K562 (cell line): Measurements from ENCODE around the gene UGT8. TPM values are rescaled to one million over a fixed set of nuclear protein-coding genes. Genes with fewer than 3 reads are reported as not detected.

Experiments used
- ATAC-seq: fragments of 200-7000 bp; cut with Tn5 transposase; 3 replicates; pipeline ENCODE4 v1.9.1; 2020; ENCODE audit warnings: moderate library complexity
- BruUV-seq: library from RNA; stranded (reverse); fragments of 400-500 nt; replicated peaks from 2 replicates; lab custom pipeline; 2021; lab: Mats Ljungman, UMichigan
- CTCF ChIA-PET: fragments of 300-600 bp; formaldehyde crosslinking; extraction: SDS; loops from one replicate; lab custom pipeline; 2021; ENCODE audit warnings: low intra/inter-chr PET ratio; lab: Yijun Ruan, JAX
- POLR2A ChIA-PET: fragments of 300-600, 350-650 bp; sonication (Branson Sonifier 250); formaldehyde crosslinking; extraction: SDS; loops from one replicate; lab custom pipeline; 2021; ENCODE audit warnings: antibody characterized with exemption, inconsistent platforms; lab: Yijun Ruan, JAX
- DNase-seq, 4 experiments: peaks; one replicate each; pipeline versions ENCODE4 v3.0.0 to v3.0.0-alpha.2; 2011 to 2018; ENCODE audit warnings: low spot score in 3 of 4, mixed read lengths in 3 of 4; ENCODE audit errors: extremely low read depth in 1 of 4
- FAIRE-seq: peaks from 2 replicates; lab custom pipeline; 2011; peaks lifted over from hg19 to GRCh38; lab: Jason Lieb, UNC
- H2AFZ ChIP-seq: 2 replicates; pipeline ENCODE4 v1.6.0; 2011; ENCODE audit warnings: low read depth, low read length, control low read depth, inconsistent platforms
- H3K27ac ChIP-seq: fragments of 200-600 bp; 3 replicates; pipeline ENCODE4 v1.8.0; 2011; ENCODE audit warnings: low read depth, mild to moderate bottlenecking, control low read depth, inconsistent platforms, low read length, moderate library complexity, mixed read lengths; ENCODE audit errors: extremely low read depth
- H3K27me3 ChIP-seq, 2 experiments: fragments of 300-600 bp in 1 of 2; 2 replicates in 1 of 2; 3 replicates in 1 of 2; pipeline versions ENCODE4 v1.6.0 to v1.8.0; 2011; ENCODE audit warnings: inconsistent platforms in 2 of 2, low read length in 2 of 2, mild to moderate bottlenecking in 1 of 2, mixed read lengths in 1 of 2, moderate library complexity in 1 of 2; ENCODE audit not compliant: control insufficient read depth in 2 of 2, insufficient read depth in 2 of 2
- H3K36me3 ChIP-seq: fragments of 300-600 bp; 3 replicates; pipeline ENCODE4 v1.8.0; 2011; ENCODE audit warnings: mild to moderate bottlenecking, low read length, inconsistent platforms; ENCODE audit not compliant: control insufficient read depth, insufficient read depth
- H3K4me1 ChIP-seq, 2 experiments: fragments of 200-600 bp in 1 of 2; replicated peaks in 1 of 2; 2 replicates in 1 of 2; 3 replicates in 1 of 2; pipeline versions ENCODE4 v1.5.1 to v1.8.0; 2011; ENCODE audit warnings: inconsistent platforms in 2 of 2, low read length in 2 of 2, mild to moderate bottlenecking in 1 of 2, mixed read lengths in 1 of 2, moderate library complexity in 1 of 2; ENCODE audit not compliant: control insufficient read depth in 2 of 2, insufficient read depth in 2 of 2
- H3K4me2 ChIP-seq: 2 replicates; pipeline ENCODE4 v1.6.1; 2011; ENCODE audit warnings: low read length, control low read depth, inconsistent platforms, mixed read lengths; ENCODE audit not compliant: insufficient read depth
- H3K4me3 ChIP-seq: fragments of 200-600 bp; sonication (generic), shearing (Covaris generic); 2 replicates; pipeline ENCODE4 v1.5.1; 2016; ENCODE audit warnings: control low read depth, inconsistent platforms
- H3K79me2 ChIP-seq: fragments of 200-600 bp; 3 replicates; pipeline ENCODE4 v1.8.0; 2011; ENCODE audit warnings: low read length, inconsistent platforms; ENCODE audit not compliant: control insufficient read depth, insufficient read depth
- H3K9ac ChIP-seq, 2 experiments: 2 replicates each; pipeline versions ENCODE4 v1.6.0 to v1.6.1; 2011; ENCODE audit warnings: low read depth in 2 of 2, low read length in 2 of 2, control low read depth in 1 of 2, inconsistent platforms in 1 of 2, mild to moderate bottlenecking in 1 of 2, mixed read lengths in 1 of 2; ENCODE audit not compliant: insufficient read depth in 1 of 2
- H3K9me1 ChIP-seq: one replicate; pipeline ENCODE4 v1.6.0; 2011; ENCODE audit warnings: inconsistent platforms, mild to moderate bottlenecking, low read length, moderate library complexity; ENCODE audit not compliant: control insufficient read depth, insufficient read depth
- H3K9me3 ChIP-seq: replicated peaks from 2 replicates; pipeline ENCODE4 v1.5.1; 2011; ENCODE audit warnings: low read depth, low read length, inconsistent platforms; ENCODE audit not compliant: control insufficient read depth, insufficient read depth
- H4K20me1 ChIP-seq: replicated peaks from 2 replicates; pipeline ENCODE4 v1.6.1; 2011; ENCODE audit warnings: low read length, inconsistent platforms, mixed read lengths; ENCODE audit not compliant: control insufficient read depth, insufficient read depth
- HMG20B ChIP-seq: fragments of 250-450 bp; sonication (Bioruptor Pico); IDR thresholded peaks from 2 replicates; pipeline ENCODE4 v1.5.0; 2021; ENCODE audit warnings: mild to moderate bottlenecking
- HNRNPH1 ChIP-seq: fragments of 200-400 bp; formaldehyde crosslinking; optimal IDR thresholded peaks from 2 replicates; pipeline ENCODE3; 2017; ENCODE audit warnings: low read depth, mild to moderate bottlenecking, low read length, moderate library complexity
- NEUROD1 ChIP-seq: fragments of 150-350 bp; IDR thresholded peaks from 2 replicates; pipeline ENCODE4 v1.6.1; 2014; ENCODE audit warnings: borderline replicate concordance, low read length, low read depth; ENCODE audit not compliant: partially characterized antibody
- TSC22D4 ChIP-seq: fragments of 450-650 bp; IDR thresholded peaks from 2 replicates; pipeline ENCODE4 v1.6.1; 2016; ENCODE audit warnings: missing genetic modification characterization, missing biosample characterization, control low read depth
- ZNF408 ChIP-seq: fragments of 250-450 bp; sonication (Bioruptor Pico); IDR thresholded peaks from 2 replicates; pipeline ENCODE4 v1.4.0; 2020; ENCODE audit warnings: low read depth, mild to moderate bottlenecking, moderate library complexity
- WGBS: fragments of 100-300 bp; shearing (Covaris generic); methylation state at CpG from one replicate; pipeline ENCODE4 v1.1.6; 2016; ENCODE audit warnings: low coverage, mixed read lengths; ENCODE audit not compliant: insufficient coverage; ENCODE audit errors: missing lambda C conversion rate; 5-methylcytosine and 5-hydroxymethylcytosine counted together
- in situ Hi-C: fragments of 300-500 bp; cut with MboI; formaldehyde crosslinking; loops from 4 replicates; pipeline ENCODE4 v1.15.0; 2018; ENCODE audit warnings: inconsistent platforms, mixed read lengths
- intact Hi-C: fragments of 100-400 bp; cut with micrococcal nuclease; formaldehyde crosslinking; loops from 2 replicates; pipeline ENCODE4 v1.14.2; 2022
- polyA plus RNA-seq, 8 experiments: library from polyadenylated mRNA; depleted of rRNA in 4 of 8; stranded (reverse) in 5 of 8; unstranded in 3 of 8; fragments of >200 nt; fragmentation: Nextera tagmentation in 2 of 8; fragmentation: Illumina TruSeq in 1 of 8; extraction: Ambion mirVana in 2 of 8; extraction: Trizol in 1 of 8; gene quantifications; 2 replicates each; pipeline versions ENCODE4 v1.2.1 to v1.2.3, GENCODE V29; 2011 to 2014; ENCODE audit warnings: inconsistent platforms in 1 of 8, missing spikeins in 1 of 8
- total RNA-seq, 7 experiments: library from RNA; depleted of rRNA in 6 of 7; stranded (reverse); fragments of >200 nt in 6 of 7; fragmentation: Illumina TruSeq in 2 of 7; extraction: Trizol in 2 of 7; gene quantifications; 2 replicates each; pipeline versions ENCODE4 v1.2.1 to v1.2.3, GENCODE V29; 2011 to 2021; ENCODE audit warnings: low replicate concordance in 1 of 7
- TF ChIP-seq, protein P1 (sequence below): sonication (generic); formaldehyde crosslinking; IDR thresholded peaks from 2 replicates; pipeline ENCODE4 v1.8.1; 2023; ENCODE audit warnings: mild to moderate bottlenecking, missing genetic modification reagents

Gene UGT8
- total and polyA plus RNA-seq, 9 of the 15 experiments (the other 6 are each of a cell fraction or from before 2014, with no cell fraction given) = 3.0 to 10.7 (median 6.0) TPM

DNA sequence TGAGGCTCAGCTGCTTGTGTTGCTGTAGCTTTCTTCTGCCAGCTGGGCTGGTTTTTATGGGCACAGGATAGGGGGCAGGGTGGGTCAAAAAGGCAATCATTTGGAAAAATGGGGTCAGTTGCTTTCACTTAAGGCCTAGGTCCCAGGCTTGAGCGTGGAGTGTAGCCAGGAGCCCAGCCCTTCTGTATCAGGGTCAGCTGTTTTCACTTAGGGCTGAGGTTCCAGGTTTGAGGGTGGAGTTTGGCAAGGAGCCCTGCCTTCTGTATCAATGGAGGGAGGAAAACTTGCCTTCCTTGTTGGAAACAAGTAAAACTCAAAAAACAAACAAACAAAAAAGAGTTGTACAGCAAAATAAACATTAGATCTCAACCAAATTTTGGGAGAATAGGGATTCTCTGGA is 37.0 kb upstream of the UGT8 start:
- Histone ChIP-seq H3K9me3 (no peaks in the 10 kb centered on the region), H3K9me1 (no peaks in the 10 kb centered on the region), H3K4me1 (no peaks in the 10 kb centered on the region), H3K36me3 (no peaks in the 10 kb centered on the region), H3K4me2 (no peak overlapping the region), H3K27me3 (no peaks in the 10 kb centered on the region), H2AFZ (no peak overlapping the region), H3K27ac (no peak overlapping the region), H3K4me3 (no peak overlapping the region), H4K20me1 (no peaks in the 10 kb centered on the region), H3K9ac (no peak overlapping the region), H3K79me2 (no peaks in the 10 kb centered on the region)
- BruUV-seq = no TSS peak
- FAIRE-seq (no peak), DNase-seq (no peak), ATAC-seq (no peak)
- intact Hi-C loops = no loop called here
- CTCF ChIA-PET = no interaction called here
- POLR2A ChIA-PET = no interaction called here
- WGBS = 0% methylated on average over 1 of the region's 1 CpG
- no peak for TF ChIP-seq TSC22D4 (tag)
- TF ChIP-seq HNRNPH1 = no peak
- TF ChIP-seq, protein P1, sequence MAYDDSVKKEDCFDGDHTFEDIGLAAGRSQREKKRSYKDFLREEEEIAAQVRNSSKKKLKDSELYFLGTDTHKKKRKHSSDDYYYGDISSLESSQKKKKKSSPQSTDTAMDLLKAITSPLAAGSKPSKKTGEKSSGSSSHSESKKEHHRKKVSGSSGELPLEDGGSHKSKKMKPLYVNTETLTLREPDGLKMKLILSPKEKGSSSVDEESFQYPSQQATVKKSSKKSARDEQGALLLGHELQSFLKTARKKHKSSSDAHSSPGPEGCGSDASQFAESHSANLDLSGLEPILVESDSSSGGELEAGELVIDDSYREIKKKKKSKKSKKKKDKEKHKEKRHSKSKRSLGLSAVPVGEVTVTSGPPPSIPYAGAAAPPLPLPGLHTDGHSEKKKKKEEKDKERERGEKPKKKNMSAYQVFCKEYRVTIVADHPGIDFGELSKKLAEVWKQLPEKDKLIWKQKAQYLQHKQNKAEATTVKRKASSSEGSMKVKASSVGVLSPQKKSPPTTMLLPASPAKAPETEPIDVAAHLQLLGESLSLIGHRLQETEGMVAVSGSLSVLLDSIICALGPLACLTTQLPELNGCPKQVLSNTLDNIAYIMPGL = no peak
- TF ChIP-seq ZNF408 (CRISPR knock-in tag) = no peak
- TF ChIP-seq NEUROD1 = no peak
- TF ChIP-seq HMG20B = no peak
- in situ Hi-C loops = no loop called here
